ENCODE data around the gene SLC4A4. TPM values are rescaled to one million over a fixed set of nuclear protein-coding genes. Genes with fewer than 3 reads are reported as not detected.

The SLC4A4 gene
- total RNA-seq, 1 donor from 2014 or later = 3.2 TPM

DNA sequence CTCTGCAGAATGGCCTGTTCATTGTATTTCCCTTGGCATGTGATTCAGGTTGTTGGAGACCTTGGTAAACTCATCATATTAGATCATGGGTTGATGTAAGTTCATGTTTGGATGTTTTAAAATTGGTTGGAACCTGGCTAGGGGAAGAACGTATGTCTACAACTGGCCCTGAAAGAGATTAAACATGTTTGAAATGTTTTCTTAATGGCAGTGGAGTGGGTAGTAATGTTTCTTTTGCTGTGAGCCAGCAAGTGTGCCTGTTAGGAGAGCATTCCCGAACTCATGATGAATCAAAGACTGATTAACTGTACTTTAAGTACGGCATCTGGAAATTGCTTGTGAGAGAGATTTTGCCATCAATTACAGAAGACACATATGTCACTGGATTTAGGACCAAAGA is 44.5 kb upstream of the SLC4A4 start:
- H3K4me1 ChIP-seq = no peaks in the 10 kb centered on the region
- H3K4me3 ChIP-seq = no peak overlapping the region
- DNase-seq (ENCODE audit: extremely low spot score in 2 of 2) = no peak
- no peaks in the 10 kb centered on the region for H3K27me3 ChIP-seq
- TF ChIP-seq POLR2A (IDR thresholded peaks at IDR 0.05) (no peak), POLR2AphosphoS5 (IDR thresholded peaks at IDR 0.05; ENCODE audit: insufficient read depth in 1 of 2, low read depth in 1 of 2) (no peak)
- TF ChIP-seq, protein P1, sequence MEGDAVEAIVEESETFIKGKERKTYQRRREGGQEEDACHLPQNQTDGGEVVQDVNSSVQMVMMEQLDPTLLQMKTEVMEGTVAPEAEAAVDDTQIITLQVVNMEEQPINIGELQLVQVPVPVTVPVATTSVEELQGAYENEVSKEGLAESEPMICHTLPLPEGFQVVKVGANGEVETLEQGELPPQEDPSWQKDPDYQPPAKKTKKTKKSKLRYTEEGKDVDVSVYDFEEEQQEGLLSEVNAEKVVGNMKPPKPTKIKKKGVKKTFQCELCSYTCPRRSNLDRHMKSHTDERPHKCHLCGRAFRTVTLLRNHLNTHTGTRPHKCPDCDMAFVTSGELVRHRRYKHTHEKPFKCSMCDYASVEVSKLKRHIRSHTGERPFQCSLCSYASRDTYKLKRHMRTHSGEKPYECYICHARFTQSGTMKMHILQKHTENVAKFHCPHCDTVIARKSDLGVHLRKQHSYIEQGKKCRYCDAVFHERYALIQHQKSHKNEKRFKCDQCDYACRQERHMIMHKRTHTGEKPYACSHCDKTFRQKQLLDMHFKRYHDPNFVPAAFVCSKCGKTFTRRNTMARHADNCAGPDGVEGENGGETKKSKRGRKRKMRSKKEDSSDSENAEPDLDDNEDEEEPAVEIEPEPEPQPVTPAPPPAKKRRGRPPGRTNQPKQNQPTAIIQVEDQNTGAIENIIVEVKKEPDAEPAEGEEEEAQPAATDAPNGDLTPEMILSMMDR (IDR thresholded peaks at IDR 0.05) = no peak
- no peaks in the 10 kb centered on the region for H3K36me3 ChIP-seq
- no peak overlapping the region for H3K27ac ChIP-seq
- intact Hi-C loops (cut with DNase I) = no loop called here
- no peaks in the 10 kb centered on the region for H3K9me3 ChIP-seq

DNA sequence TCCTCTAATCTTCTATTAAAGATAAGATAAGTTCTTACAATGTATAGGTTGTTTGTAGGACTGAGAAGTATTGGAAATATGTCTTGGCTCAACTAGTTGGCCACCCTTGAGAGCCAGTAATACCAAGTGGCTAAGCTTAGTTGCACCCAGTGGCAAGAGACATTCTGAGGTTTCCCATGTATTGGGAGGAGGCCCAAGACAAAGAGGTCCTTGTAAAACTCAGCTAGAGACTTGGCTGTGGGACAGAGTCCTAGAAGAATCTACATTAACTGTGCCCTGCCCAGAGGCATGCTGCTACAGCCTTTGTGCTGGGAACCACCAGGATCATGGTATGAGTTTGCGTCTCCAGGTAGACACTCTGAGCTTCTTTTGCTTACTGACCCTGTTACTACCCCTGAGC is 41.9 kb upstream of the SLC4A4 start:
- H3K4me1 ChIP-seq = no peaks in the 10 kb centered on the region
- TF ChIP-seq, protein P1 (IDR thresholded peaks at IDR 0.05) = no peak
- no peak for TF ChIP-seq POLR2AphosphoS5 (IDR thresholded peaks at IDR 0.05; ENCODE audit: insufficient read depth in 1 of 2, low read depth in 1 of 2)
- no peak for TF ChIP-seq POLR2A (IDR thresholded peaks at IDR 0.05)
- intact Hi-C loops (cut with DNase I) = no loop called here

DNA sequence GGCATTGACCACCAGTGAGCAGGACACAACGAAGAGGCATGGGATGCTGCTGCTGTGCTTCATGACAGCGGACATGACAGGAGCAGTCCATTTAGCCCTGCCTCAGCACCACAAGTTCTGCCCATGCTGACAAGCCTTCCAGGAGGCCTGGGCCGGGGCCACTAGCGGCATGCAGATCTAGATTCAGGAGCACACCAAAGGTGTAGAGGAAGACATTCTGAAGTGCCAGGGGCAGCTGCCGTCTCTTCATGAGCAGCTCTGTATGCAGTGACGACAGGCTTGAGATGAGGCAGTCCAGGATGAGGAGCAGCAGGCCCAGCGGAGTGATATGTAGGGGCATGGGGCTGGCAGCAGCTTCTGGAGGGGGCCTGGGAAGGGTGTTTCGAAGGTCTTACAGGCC is 38.5 kb upstream of the SLC4A4 start:
- no peak overlapping the region for H3K4me3 ChIP-seq
- H3K27ac ChIP-seq = no peak overlapping the region
- DNase-seq (ENCODE audit: extremely low spot score in 2 of 2) = no peak
- TF ChIP-seq POLR2A (IDR thresholded peaks at IDR 0.05) (no peak), POLR2AphosphoS5 (IDR thresholded peaks at IDR 0.05; ENCODE audit: insufficient read depth in 1 of 2, low read depth in 1 of 2) (no peak)
- TF ChIP-seq, protein P1 (IDR thresholded peaks at IDR 0.05) = no peak
- intact Hi-C loops (cut with DNase I) = no loop called here
- H3K36me3 ChIP-seq = no peaks in the 10 kb centered on the region
- no peaks in the 10 kb centered on the region for H3K9me3 ChIP-seq
- no peaks in the 10 kb centered on the region for H3K4me1 ChIP-seq
- H3K27me3 ChIP-seq = no peaks in the 10 kb centered on the region

More for the DNA sequence above, 41.9 kb upstream of the SLC4A4 start:
- Histone ChIP-seq H3K9me3 (no peaks in the 10 kb centered on the region), H3K4me3 (no peak overlapping the region), H3K27ac (no peak overlapping the region), H3K27me3 (no peaks in the 10 kb centered on the region), H3K36me3 (no peaks in the 10 kb centered on the region)
- no peak for DNase-seq (ENCODE audit: extremely low spot score in 2 of 2)

DNA sequence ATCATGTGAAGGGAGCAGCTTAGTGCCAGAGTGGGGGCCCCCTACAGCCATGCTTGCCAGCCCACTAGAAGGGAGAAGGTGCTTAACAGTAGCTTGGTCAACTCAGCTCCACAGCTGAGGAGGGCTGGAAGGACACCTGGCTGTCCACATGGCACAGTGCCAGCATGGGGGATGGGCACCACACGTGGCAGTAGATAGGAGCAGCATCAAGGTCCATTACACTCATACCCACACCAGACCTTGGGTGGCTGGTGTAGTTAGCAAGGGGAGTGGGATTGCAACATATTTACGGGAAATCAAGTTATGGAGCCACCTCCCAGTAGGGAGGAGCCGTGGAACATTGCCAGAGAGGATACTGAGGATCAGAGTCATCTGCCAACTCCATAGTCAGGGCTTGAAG is 37.9 kb upstream of the SLC4A4 start:
- Histone ChIP-seq H3K4me3 (no peak overlapping the region), H3K9me3 (no peaks in the 10 kb centered on the region), H3K27me3 (no peaks in the 10 kb centered on the region), H3K4me1 (no peaks in the 10 kb centered on the region), H3K36me3 (no peaks in the 10 kb centered on the region), H3K27ac (no peak overlapping the region)
- intact Hi-C loops (cut with DNase I) = no loop called here
- no peak for DNase-seq (ENCODE audit: extremely low spot score in 2 of 2)
- no peak for TF ChIP-seq POLR2AphosphoS5 (IDR thresholded peaks at IDR 0.05; ENCODE audit: insufficient read depth in 1 of 2, low read depth in 1 of 2)
- TF ChIP-seq POLR2A (IDR thresholded peaks at IDR 0.05) = no peak
- TF ChIP-seq, protein P1 (IDR thresholded peaks at IDR 0.05) = no peak

DNA sequence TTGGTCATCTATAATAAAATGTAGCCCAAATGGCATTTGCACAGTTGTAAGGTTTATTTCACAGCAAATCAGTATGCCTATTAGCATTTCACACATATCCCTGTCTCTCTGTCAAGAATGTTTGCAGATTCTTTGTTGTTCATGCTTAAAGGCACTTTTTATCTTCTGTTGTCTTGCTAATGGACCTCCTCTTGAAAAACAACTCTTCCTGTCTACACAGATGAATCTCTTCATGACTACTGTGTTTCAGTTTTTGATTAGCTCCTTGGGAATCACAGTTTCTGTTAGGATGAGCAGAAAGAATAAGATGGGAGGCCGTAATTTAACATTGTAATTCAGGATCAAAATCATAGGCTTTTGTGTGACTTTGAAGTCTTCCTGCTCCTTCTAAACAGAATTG is 35.5 kb upstream of the SLC4A4 start:
- no peaks in the 10 kb centered on the region for H3K4me1 ChIP-seq
- TF ChIP-seq POLR2AphosphoS5 (IDR thresholded peaks at IDR 0.05; ENCODE audit: insufficient read depth in 1 of 2, low read depth in 1 of 2) (no peak), POLR2A (IDR thresholded peaks at IDR 0.05) (no peak)
- TF ChIP-seq, protein P1 (IDR thresholded peaks at IDR 0.05) = no peak
- no peaks in the 10 kb centered on the region for H3K9me3 ChIP-seq
- H3K4me3 ChIP-seq = no peak overlapping the region
- intact Hi-C loops (cut with DNase I) = no loop called here
- H3K27me3 ChIP-seq = no peaks in the 10 kb centered on the region
- H3K27ac ChIP-seq = no peak overlapping the region
- H3K36me3 ChIP-seq = no peaks in the 10 kb centered on the region
- DNase-seq (ENCODE audit: extremely low spot score in 2 of 2) = no peak

Data from vagina (tissue), 2 donors.